Activated CD4-positive, alpha-beta T cell treated with anti-CD3 and anti-CD28 coated beads, Interleukin-2, amount 50 U/mL, for 48 hours (primary cell): Measurements from ENCODE around the gene ATRN.

Source experiments
- DNase-seq, 2 experiments: peaks; one replicate each; pipeline ENCODE4 v3.0.0-alpha.2; 2020

ATRN gene

GRCh38 chr20:3631534-3631933, 160.7 kb downstream of the ATRN start:
- no peak for DNase-seq

DNA sequence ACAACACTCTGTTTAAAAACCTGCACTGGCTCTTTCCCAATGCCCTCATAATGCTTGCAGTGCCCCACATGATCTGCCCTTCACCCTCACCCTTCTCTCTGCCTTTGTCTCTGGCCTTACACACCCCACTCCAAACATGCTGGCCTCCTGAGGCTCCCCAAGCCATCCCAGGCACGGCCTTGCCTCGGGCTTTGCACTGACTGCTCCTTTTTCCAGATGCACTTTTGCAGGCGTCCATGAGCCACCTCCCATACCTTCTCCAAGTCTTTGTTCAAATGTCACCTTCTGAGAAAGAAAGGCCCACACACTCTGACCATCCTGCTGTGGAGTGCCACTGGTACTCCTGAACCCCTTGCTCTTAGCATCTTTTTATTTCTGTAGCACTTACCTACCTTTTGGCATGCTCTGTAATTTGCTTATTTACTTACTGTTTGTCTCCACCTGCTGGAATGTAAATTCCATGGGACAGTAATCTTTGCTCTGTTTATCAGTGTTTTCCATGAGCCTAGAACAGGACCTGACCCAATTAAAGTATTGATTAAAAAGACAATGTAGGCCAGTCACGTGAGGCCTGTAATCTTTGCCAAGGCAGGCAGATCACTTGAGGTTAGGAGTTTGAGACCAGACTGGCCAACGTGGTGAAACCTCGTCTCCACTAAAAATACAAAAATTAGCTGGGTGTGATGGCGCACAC, 161.6 kb downstream of the ATRN start:
- DNase-seq: no peak

GRCh38 chr20:3633913-3634478, 163.2 kb downstream of the ATRN start:
- DNase-seq: no peak

DNA sequence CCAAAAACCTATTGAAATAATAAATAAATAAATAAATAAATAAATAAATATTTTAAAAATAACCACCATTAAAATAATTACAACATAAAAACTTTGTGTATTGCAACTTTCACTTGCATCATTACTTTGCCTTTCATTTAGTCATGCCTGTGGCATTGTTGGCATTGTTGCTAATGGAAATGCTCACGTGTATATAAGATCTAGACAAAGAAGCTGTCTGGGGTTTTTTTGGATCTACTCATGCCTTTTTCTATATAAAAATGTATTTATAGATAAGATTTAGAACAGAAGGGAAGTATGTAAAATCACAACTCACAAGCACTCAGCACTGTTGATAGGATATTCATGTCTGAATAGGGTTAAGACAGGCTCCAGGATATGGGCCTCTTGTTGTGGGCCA, 164.5 kb downstream of the ATRN start:
- DNase-seq: no peak

DNA sequence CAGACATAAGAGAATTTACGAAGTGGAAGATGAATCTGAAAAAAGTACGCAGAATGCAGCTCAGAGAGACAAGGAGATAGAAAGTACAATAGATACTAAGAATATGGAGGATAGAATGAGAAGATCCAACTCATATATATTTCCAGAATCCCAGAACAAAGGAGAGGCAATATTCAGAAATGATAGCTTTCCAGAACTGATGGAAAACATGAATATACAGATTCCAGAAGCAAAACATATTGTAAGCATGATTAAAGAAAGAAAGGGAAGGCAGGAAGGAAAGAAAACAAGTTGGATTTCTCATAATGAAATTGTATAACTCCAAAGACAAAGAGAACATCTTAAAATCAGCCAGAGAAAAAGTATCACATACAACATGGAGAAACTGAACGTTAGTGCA, 169.4 kb downstream of the ATRN start:
- no peak for DNase-seq

- DNase-seq: no peak
Observed at GRCh38 chr20:3645309-3646066, 174.7 kb downstream of the ATRN start.

GRCh38 chr20:3646067-3646440, 175.2 kb downstream of the ATRN start:
- DNase-seq: no peak

DNA sequence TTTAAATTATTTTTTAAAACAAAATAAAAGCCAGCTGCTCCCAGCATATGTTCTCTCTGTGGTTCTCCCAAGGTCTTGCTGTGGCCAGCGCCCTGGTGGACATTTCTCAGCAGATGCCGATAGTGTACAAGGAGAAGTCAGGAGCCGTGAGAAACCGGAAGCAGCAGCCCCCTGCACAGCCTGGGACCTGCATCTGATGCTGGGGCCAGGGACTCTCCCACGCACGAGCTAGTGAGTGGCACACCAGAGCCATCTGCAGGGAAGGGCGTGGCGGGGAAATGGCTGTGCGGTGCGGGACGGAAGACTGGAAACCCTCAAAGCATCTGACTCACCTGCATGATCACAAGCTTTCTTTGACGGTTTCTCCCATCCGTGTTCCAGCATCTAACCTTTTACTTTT, 175.8 kb downstream of the ATRN start:
- DNase-seq: no peak

- DNase-seq: no peak
Observed at GRCh38 chr20:3647473-3647872, 176.7 kb downstream of the ATRN start.

- no peak for DNase-seq
Observed at GRCh38 chr20:3648951-3649350, 178.1 kb downstream of the ATRN start.

DNA sequence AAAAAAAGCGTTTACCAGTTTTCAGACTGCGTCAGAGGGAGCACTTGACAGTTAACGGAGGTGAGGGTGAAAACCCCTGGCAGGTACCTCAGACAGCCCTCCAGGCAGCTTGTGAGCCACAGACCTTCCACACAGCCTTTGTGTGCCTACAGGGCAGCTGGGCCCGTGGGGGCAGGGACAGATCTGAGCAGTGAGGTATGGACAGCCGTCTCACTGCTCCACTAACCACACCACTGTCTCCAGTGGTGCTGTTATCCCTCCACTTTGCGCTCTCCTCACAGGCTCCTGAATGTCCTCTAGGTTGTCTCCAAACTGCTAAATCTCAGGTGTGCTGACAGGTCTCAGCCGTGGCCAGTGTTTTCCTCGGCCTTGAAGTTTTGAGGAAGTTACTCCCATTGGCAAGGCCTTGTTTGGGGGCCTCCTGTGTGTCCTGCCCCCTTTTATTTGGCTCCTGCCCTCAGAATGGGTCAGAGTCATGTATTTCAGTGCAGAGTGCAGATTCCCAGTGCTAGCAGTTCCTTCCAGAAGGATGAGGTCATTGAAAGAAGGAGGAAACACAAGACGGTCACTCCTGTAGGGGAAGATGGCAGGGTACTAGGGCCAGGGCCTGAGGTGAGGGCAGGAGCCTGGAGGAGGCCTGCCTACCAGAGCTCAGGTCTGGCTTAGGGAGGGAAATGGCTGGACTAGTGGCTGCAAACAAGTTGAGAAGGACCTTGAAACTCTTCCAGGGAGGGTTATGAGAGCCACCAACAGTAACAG, 180.6 kb downstream of the ATRN start:
- DNase-seq: no peak

DNA sequence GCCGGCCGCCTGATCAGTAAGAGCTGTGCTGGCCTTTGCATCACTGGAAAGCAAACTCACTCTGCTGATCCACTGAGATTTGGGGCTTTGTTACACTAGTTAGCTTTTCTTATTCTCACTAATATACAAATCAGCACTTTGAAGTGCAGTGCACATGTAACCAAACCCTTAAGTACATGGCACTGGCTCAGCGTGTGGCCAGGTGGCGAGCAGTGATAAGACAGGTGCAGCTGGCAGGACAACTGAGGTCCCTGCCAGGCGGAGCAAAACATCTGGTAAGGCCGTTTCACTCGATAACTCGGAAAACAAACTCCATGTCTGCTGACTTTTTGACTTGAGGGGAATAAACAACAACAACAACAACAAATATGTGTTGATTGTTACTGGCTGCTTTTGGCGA, 181.4 kb downstream of the ATRN start:
- DNase-seq: no peak

DNA sequence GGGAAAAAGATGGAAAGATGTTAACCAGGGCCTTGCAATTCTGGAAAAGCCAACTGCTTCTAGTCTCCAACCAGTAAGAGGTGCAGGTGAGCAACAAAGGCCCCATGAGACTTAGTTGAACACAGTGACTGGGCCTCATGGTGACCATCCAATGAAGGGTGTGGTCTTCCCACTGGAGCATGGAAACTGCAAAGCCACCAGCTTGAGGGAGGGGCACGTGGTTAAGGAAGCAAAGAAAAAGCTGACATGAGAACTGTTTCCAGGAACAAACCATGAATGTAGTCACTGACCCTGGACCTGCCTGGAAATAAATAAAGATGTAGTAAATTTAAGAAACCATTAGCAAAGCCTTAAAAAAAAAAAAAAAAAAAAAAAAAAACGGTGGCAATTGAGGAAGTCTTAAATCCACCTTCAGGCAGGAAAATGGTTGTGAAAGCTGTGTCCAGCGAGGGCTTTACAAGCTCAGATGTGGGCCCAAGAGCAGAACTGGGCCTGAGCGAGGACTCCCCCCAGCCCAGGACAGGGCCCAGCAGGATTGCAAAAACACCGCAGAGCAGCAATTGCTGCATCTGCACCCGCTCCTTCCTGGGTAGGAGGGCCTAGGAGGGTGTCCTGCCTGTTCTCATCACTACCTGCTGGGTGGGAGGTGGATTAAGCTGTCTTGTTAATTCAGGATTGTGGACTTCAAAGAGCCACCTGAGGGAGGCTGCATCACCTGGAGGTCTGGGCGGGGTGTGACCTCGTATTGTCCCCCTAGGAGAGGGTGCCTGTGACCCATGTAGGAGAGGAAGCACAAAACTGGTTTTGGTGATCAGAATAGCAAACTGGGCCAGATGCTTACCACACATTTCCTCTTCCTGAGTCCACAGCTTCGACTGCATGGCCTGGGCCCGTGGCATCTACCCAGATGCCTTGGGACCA, 182.1 kb downstream of the ATRN start:
- no peak for DNase-seq

- DNase-seq: no peak
Observed at GRCh38 chr20:3653921-3654320, 183.1 kb downstream of the ATRN start.

- no peak for DNase-seq
Observed at GRCh38 chr20:3654326-3655130, 183.7 kb downstream of the ATRN start.

GRCh38 chr20:3655131-3655405, 184.2 kb downstream of the ATRN start:
- no peak for DNase-seq

- no peak for DNase-seq
Observed at GRCh38 chr20:3658019-3658715, 187.3 kb downstream of the ATRN start.

DNA sequence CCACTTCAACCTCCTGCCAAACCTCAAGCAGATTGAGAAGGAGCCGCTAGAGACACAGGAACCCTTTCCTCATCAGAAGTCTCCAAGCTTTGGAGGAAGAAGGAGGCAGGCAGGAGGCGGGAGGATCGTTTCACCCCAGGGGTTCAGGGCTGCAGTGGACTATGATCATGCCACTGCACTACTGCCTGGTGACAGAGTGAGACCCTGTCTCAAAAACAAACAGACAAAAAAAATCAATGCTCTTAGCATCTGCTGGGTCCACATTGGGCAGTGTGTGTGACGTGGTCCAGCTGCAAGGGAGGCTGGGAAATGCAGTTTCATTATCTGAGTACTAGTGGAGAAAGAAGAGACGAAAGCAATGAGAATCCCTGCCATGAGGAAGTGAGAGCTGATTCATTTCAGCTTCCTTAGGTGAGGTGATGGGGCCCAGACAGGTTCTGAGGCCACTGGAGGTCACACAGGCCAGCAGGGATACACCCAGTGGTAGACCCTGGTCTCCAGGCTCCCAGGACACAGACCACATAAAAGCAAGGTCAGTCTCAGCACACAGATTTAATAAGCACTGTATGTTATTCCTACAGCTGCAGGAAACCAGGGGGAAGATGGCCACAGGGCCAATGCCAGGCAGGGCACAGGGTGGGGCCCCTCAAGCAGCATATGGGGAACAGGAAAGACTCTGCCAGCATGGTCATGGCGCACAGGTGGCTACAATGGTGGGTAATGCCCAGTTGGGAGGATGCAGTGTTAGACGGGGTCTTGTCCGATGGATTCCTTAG, 188.1 kb downstream of the ATRN start:
- DNase-seq: no peak

- DNase-seq: no peak
Observed at GRCh38 chr20:3659492-3660261, 188.9 kb downstream of the ATRN start.
